HG03175 (cell line): ENCODE data around the gene MST1R.
"Not testable (repeated sequence)": the region's sequence is repeated elsewhere in the genome, so short reads cannot be mapped to it uniquely, and the experiment has no call there.

Experiments
- ATAC-seq: cut with Tn5 transposase; IDR thresholded peaks from one replicate; pipeline ENCODE4 v1.9.1; 2021; ENCODE audit warnings: mild to moderate bottlenecking, moderate library complexity; ENCODE audit not compliant: unreplicated experiment

Gene MST1R

DNA sequence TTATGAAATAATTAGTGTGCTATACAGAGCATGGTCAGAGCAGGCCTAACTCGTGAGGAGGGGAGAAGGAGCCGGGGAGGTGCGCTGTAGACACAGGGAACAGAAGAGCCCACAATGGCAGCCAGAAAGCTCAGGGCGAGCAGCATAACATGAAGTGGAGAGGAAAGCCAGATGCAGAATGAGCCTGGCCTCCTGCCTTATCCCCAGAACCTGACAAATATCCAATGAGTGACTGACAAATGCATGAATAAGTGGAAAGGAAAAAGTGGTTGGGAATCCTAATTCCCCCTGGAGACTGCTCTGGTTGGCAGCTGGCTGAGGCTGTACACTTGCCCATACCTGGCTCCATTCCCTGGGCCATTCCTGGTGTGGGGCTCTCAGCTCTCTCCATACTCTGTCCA, 9.2 kb upstream of the MST1R start:
- no peak for ATAC-seq

DNA sequence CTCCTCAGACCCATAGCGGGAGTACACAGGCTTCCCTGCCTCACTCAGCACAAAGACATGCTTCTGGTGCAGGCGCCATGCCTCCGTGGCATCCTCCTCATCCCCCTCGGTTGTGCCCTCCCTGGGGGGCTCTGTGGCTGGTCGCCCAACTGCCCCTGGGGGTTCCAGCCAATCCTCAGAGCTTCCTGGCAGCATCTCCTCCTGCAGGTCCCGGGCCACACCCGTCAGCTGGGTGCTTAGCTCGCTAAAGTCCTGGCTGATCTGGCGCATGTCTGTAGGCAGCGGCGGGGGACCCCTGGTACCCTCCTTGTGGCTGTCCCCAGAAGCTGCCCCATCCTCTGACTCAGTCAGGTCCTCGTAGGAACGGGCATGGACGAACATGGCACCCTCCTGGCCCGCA, 7.9 kb upstream of the MST1R start:
- no peak for ATAC-seq

DNA sequence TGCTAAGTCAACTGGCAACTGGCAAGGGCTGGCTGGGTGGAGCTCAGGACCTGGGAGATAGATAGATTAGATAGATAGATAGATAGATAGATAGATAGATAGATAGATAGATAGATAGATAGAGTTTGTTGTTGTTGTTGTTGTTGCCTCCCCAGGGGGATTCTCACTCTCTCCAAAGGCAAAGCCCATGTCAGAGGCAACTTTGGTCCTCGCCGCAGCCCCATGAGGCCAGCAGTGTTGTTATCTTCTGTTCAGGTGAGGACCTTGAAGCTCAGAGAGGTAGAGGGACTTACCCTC, 7.4 kb upstream of the MST1R start:
- ATAC-seq, result no peak

DNA sequence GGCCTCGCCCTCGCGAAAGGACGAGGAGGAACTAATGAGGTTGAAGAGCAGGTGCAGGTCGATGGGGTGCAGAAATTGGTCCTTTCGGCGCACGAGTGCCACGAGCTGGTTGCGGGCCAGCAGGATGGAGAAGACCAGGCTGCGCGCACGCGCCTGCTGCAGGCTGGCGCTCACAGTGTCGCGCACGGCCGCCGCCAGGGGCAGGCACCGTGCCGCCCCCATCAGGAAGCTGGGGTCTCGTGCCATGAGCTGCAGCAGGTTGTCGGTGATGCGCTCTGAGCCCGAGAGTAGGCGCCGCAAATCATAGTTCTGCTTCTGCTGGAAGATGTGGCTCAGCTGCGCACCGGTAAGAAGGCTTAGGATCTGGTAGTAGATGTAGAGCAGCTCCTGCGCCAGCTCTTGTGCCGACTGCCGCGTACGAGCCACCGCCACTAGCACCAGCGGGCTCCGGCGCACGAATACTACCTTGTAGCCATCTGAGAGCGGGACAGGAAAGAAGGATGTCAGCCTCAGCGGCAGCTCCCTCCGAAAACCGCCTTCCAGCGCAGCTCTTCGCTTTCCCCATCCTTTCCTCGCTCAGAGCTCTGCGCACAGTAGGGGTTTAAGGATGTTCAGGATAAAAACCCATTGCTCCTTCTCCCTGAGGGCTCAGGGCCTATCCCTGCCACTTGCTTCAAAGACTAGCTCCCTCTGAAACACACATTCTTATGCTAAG, 6.9 kb upstream of the MST1R start:
- no peak for ATAC-seq

DNA sequence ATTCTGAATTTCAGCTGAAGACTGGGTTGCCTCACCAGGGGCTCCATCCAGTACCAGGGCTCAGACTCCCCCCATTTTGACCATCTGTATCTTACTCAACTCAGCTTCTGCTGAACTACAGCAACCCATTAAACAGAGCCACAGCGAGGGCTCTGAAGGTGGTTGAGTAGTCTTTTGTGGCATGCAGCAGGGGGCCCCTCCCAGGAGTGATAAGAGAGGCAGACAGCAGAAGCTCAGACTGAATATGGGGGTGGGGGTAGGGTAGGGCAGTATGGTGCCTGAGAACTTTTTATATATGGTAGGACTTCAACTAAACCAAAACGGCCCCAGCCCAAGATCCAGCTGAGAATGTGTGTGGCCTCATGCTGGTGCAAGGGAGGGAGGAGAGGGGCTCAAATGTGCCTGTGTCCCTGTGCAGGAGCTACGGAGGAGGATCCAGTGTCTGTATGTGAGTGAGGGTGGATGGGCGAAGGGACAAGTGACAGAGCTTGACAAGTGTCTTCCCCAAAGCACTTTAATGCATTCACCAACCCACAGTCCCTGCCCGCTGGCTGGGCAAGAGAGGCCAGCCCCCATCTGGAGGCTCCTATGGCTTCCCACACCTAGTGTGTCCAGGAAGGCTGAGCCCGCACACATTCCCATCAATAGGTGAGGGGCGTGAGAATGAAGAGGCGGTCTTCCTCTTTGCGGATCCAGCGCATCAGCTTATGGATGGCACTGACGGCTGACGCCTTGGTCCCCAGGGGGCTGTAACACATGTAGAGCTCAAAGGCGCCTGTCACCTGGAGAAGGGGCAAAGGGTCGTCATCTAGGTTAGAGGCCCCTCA, 4.9 kb upstream of the MST1R start:
- ATAC-seq, result no peak

DNA sequence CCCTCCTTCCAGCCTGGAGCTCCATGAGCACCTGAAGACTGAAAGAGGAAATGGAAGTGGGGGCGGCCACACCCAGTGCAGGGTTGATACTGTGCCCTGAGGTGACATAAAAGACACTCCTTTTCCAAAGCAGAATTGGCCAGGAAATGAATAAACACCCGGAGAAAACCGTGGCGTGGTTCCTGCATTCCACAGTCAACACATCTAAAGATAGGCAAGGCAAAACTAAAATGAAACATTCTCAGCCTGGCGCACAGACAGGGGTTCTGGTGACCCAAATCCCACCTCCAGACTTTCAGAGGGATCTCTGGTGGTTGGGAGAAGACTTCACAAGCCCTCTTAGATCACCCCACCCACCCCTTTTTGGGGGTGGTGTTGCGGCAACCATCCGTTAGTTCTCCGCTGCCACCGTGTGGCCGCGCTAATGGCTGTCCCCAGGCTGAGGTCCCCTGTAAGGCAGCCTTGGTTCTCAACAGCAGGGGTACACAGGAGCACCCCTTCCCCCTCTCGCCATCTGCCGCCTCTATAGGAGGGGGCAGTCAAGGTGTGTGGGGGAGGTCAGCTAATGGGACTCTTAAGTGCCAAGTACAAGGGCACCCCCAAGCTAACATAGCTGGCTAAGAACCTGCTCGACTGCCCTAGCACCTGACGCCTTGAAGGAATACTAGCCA, 2.5 kb upstream of the MST1R start:
- ATAC-seq, result no peak

DNA sequence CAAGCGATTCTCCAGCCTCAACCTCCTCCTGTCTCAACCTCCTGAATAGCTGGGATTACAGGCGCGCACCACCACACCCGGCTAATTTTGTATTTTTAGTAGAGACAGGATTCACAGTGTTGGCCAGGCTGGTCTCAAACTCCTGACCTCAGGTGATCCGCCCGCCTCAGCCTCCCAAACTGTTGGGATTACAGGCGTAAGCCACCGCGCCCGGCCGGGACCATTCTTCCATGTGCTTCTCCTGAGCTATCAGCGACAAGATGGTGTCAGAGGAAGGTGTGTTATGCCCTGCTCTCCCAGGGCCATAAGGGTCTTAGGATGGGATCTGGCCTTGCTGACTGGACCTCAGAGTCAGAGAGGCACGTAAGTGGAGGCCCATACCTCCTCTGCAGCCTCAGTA, 775 bp upstream of the MST1R start:
- not testable (repeated sequence) for ATAC-seq

DNA sequence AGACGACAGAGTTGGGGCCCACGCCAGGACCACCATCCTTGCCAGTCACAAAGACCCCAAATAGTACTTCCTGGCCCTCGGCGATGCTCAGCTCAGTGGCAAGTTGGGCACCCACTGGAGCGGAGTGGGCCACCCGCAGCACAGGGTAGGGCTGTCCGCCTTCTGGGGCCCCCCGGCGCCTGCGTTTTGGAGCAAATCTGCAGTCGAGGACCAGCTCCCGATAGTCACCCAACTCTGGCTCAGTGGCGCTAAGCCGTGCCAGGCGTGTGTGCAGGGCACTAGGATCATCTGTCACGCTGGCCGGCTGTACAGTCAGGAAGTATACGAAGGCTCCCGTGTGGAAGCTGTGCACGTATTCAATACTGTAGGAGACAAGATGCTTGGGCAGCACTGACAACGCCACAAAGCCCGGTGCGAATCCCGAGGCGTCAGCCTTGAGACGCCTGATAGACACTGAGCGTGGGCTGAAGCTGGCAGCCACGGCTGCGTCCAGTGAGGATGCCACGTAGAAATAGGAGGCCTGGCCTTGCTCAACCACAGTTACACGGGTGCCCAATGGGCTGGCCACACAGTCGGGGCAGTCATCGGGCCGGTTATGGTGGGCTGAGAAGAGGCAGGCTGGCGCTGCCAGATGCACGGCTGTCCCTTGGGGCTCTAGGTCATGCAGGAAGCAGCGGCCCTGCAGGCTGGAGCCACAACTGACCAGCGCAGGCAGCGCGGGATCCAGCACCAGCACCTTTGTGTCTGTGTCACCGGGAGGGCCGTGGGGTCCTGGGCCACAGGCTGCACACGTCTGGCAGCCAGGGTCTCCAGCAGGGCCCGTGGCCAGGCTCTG, 945 bp downstream of the MST1R start:
- ATAC-seq, result no peak

DNA sequence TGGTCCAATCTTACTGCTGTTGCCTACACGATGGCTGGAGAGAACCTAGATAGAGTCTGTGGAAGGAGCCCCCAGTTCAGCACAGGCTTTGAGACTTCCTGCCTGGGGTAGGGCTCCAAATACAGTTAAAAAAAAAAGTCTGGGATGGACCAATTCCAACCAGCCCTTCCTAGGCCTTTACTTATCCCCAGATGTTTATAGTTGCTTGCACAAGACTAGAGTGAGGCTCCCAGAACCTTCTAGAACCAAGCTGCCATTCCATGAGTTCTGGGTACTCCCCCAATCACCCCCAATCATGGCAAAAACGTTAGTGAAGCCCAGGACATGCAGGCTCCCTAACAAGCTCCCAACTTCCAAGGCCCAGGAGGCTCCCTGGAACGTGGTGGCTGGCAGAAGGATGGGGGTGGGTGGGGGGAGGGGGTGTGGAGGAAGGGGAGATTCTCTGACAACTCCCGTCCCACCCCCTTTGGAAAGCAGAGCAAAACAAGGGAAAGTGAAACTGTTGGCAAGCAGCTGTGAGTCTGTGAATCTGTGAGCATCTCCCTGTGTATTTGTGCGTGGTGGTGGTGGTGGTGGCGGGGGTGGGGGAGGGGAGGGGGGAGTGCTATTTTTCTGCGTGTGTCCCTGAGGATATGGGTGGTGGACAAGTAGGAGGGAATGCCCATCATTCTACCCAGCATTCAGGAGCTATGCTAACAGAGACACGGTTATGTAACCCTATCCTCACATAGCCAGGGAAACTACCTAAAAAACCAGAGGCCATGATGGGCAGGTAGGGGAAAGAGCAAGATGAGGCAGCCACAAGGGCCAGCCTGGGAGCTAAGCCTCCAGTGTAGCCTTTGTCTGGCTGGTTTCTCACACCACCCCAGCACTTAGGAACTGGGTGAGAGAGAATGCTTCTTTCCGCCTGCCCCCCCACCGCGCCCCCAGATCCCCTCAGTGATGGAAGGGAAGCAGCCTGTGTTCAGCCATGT, 2.0 kb downstream of the MST1R start:
- ATAC-seq, result no peak

DNA sequence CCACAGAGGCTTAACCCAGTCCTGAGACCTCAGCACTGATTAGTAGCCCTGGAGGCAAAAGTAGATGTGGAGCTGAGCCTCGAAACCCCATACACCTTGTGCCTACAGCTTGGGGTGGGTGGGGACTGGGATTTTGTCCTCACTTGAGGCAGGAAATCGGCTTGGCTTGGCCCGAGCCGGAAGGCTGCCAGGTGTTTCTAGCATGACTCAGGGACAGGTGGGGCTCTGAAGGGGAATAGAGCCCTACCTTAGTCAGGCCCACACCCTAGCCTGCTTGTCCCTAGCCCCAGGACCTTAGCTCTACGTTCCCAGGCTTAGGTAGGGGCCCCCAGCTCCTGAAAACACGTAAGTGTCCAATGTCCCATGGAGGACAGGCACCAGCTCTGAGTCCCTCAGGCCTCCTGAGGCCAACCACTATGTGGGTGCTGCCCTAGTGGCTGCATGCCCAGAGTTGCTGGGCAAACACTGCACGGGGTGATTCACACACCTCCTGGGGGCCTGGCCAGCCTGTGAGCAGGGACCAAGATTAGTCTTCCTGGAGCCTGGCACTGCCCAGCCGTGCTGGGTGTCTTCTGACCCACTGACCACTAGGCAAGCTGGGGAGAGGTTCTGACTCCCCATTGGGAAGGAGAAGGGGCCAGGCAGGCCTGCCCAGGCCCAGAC, 3.1 kb downstream of the MST1R start:
- ATAC-seq, result no peak

DNA sequence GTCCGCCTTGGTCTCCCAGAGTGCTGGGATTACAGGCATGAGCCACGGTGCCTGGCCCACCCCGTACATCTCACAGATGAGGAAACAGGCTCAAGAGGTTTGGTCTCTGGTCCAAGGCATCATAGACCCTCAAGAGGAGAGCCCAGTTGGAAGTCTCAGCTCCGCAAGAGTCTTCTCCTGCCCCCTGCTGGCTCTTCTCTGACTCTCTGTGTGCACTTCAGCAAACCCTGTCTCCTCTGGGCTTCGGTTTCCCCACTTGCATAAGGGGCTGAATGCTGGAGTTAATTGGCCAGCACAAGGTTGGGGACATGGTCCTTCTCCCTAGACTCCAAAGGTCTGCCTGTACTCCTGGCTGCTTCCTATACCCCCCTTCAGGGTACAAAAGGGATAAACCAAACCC, 3.9 kb downstream of the MST1R start:
- no peak for ATAC-seq

DNA sequence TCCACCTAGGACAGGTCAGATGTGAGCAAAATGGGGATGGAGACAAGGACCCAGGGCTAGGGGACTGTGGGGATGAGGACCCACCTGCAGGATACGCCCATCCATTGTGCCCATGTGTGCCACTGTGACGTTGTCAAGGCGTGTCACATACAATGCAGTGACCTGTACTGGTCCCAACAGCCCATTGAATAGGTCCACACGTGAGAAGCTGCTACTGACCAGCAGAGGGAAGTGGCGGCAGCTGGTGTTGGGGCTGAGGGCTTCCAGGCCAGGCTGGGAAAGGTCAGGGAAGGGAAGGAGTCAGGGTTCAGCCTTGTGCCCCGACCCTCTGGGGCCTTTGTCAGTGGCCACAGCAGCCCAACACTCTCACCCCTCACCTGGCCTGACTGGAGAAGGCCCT, 4.7 kb downstream of the MST1R start:
- ATAC-seq, result no peak

DNA sequence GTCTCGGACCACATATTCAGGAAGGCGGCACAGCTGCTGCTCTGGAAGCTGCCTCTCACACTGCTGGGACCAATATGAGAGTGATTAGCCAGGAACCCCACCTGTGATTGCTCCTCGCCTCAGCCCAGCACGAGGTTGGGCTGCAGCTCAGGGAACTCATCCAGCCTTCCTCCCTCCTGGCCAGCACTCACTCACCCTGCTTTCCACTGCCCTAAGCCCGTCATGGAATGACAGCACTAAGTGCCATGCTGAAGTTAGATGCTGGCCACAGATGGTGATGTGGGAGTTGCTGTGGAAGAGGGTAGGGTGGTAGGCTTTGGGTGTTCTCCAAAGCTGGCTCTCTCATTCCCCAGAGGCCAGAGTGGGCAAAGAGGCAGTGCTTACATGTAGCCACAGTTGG, 7.3 kb downstream of the MST1R start:
- no peak for ATAC-seq

DNA sequence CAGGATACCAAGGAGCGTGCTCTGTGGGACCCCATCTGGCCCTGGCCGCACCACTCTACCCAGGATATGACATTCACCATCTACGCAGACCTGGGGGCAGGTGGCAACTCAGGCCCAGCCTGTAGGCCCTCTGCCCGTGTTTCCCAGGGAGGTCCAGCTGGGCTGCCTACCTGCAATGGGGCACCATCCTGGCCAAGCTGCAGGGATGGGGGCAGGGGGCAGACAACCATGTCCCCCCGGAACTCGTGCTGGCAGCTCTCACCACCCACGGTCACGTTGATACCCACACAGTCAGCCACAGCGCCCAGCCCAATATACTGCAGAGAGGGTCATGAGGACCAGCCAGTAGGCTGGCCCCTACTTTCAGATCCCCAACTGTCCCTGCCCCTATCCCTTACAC, 7.9 kb downstream of the MST1R start:
- no peak for ATAC-seq

DNA sequence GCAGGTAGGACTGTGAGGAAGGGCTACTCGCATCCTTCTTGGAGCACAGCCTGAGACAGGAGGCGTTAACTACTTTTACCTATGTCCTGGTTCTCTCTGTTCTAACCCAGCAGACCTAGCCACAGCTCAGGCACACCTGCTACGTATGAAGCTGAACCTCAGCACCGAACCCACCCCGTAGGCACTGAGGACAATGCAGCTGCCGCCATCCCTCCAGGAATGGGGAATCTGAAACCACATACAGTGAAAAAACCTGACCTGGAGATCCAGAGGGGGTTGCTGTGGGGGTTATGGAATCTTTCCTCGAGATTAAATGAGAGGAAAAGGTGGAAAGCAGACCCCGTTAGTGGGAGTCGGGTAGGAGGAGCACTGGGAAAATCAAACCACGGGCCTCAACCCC, 14.4 kb downstream of the MST1R start:
- no peak for ATAC-seq

DNA sequence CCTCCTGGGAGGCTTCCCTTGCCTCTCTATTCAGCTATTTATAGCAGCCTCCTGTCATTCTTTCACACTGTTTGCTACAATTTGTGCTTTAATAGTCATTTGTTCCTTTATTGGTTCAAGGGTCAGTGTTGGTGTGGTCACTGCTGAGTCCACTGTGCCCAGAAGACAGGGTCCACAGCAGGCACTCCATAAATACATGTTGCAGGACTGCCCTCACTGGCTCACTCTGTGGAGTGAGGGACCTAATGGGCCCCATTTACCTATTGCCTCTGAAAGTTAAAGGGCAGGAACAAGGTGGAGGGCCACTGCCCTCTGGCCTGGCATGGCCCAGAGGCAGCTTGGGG, 16.8 kb downstream of the MST1R start:
- ATAC-seq, result no peak

DNA sequence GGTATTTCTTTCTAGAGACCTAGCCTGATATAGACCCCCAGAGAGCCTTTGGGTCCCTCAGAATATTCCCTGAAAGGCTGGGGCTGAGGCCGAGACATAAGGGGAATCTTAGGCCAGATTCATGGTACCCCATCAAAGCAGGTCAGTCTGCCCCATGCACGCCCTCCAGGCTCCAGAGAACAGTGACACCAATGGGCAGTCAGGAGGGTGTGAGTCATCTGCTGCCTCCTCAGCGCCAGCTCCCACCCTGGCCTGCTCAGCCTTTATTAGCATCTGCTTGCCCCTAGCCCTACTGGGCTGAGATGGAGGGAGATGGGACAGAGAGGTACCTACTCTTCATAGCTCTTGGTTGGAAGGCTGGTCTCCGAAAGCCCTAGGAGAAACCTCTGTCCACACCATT, 19.7 kb downstream of the MST1R start:
- no peak for ATAC-seq

DNA sequence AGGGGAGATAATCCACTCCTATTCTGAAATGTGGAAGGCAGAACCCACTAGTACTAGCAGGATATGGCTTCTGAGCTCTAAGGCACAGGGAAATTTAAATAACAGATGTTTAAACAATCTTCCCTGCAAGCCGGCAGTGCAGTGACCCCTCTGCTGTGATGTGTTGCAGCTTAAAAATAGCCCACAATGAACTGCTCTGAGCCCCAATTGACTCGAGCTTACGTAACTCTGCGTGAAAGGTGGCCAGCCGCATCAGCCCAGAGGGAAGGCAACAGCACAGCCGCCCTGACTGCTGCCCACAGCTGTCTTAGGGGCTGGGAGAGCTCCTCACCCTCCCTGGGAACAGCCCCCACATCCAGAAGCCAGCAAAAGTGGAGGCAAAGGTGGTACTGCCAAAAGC, 21.5 kb downstream of the MST1R start:
- ATAC-seq, result no peak

DNA sequence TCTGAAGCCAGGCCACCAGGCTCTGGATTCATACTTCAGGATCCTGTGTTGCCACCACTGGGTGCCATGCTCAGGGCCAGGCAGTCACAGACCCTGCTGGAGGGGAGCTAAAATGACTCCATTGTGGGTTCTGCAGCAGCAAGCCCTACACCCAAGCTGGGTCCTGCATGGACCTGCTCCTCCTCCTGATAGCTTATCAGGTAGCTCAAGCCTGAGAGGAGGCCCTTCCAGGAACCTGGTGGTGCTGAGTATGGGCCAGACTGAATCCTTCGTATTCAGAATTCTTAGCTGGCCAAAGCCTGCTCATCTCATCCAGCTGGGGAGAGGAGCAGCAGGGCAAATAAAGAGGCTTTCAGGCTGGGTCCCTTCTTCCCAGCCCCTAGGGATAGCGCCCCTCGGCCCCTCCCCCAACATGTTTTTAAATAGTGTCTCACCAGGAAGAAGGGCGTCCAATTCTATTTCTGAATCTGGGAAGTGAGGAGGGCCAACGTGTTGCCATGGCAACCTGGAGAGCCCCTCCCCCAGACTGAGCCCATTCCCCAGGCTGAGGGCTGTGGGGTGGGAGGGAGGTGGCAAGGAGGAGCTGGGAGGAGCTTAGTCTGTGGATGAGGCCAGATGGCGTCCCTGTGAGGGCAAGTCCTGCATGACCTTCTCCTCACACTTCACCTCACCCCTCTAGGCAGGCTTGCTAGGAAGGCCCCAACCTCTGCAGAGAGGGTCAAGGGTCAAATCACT, 22.9 kb downstream of the MST1R start:
- no peak for ATAC-seq
